WTC11 (cell line): ENCODE results near the gene TSLP. TPM values are rescaled to one million over a fixed set of nuclear protein-coding genes. Genes with fewer than 3 reads are reported as not detected.

Experiments used
- ATAC-seq: fragments of 200-7000 bp; cut with Tn5 transposase; 2 replicates; pipeline ENCODE4 v1.10.0; 2021; ENCODE audit warnings: mild to moderate bottlenecking, moderate library complexity
- CTCF ChIA-PET: fragments of 300-600 bp; sonication (Branson Sonifier 250); formaldehyde crosslinking; loops from one replicate; lab custom pipeline; 2021; ENCODE audit warnings: antibody characterized with exemption; lab: Charles Lee
- POLR2A ChIA-PET: fragments of 350-600 bp; sonication (Branson Sonifier 250); formaldehyde crosslinking; loops from one replicate; lab custom pipeline; 2021; ENCODE audit warnings: antibody characterized with exemption; lab: Charles Lee
- DNase-seq: peaks from one replicate; pipeline ENCODE4 v3.0.0; 2021; ENCODE audit warnings: low spot score
- H3K27ac Mint-ChIP-seq: 2 replicates; pipeline ENCODE4 v1.8.0; 2021; ENCODE audit warnings: mixed read lengths
- H3K27me3 Mint-ChIP-seq: 2 replicates; pipeline ENCODE4 v1.8.0; 2021; ENCODE audit warnings: low read depth, mild to moderate bottlenecking, moderate library complexity, mixed read lengths
- H3K36me3 Mint-ChIP-seq: 2 replicates; pipeline ENCODE4 v1.8.0; 2021; ENCODE audit warnings: mixed read lengths
- H3K4me1 Mint-ChIP-seq: 2 replicates; pipeline ENCODE4 v1.8.0; 2022; ENCODE audit warnings: mixed read lengths
- H3K4me3 Mint-ChIP-seq: 2 replicates; pipeline ENCODE4 v1.8.0; 2021; ENCODE audit warnings: mild to moderate bottlenecking, moderate library complexity, mixed read lengths
- H3K9me3 Mint-ChIP-seq: 2 replicates; pipeline ENCODE4 v1.8.0; 2021; ENCODE audit warnings: mixed read lengths
- ATF1 ChIP-seq: sonication (generic); formaldehyde crosslinking; IDR thresholded peaks from 2 replicates; pipeline ENCODE4 v1.8.1; 2023; ENCODE audit warnings: mild to moderate bottlenecking, moderate library complexity, missing genetic modification reagents
- CBFB ChIP-seq: sonication (generic); formaldehyde crosslinking; IDR thresholded peaks from 2 replicates; pipeline ENCODE4 v1.8.1; 2022; ENCODE audit warnings: mild to moderate bottlenecking, low read depth, missing genetic modification reagents
- CREM ChIP-seq: sonication (generic); formaldehyde crosslinking; IDR thresholded peaks from 2 replicates; pipeline ENCODE4 v1.8.1; 2022; ENCODE audit warnings: mild to moderate bottlenecking, missing genetic modification reagents, moderate library complexity
- FOXJ3 ChIP-seq: sonication (generic); formaldehyde crosslinking; IDR thresholded peaks from 2 replicates; pipeline ENCODE4 v1.9.0; 2021; ENCODE audit warnings: missing genetic modification reagents, mild to moderate bottlenecking, borderline replicate concordance
- FOXP1 ChIP-seq: sonication (generic); formaldehyde crosslinking; IDR thresholded peaks from 2 replicates; pipeline ENCODE4 v1.8.0; 2022; ENCODE audit warnings: missing genetic modification reagents, mild to moderate bottlenecking, moderate library complexity, borderline replicate concordance
- GTF2I ChIP-seq: fragments of 250-450 bp; sonication (Bioruptor Pico); conservative IDR thresholded peaks from 2 replicates; pipeline ENCODE4 v1.4.0; 2021; ENCODE audit warnings: mild to moderate bottlenecking
- HMGA2 ChIP-seq: fragments of 250-450 bp; sonication (Bioruptor Pico); IDR thresholded peaks from 2 replicates; pipeline ENCODE4 v1.4.0; 2021; ENCODE audit warnings: mild to moderate bottlenecking, moderate library complexity
- MXD4 ChIP-seq: fragments of 250-450 bp; sonication (Bioruptor Pico); IDR thresholded peaks from 2 replicates; pipeline ENCODE4 v1.8.0; 2021; ENCODE audit warnings: mild to moderate bottlenecking, moderate library complexity, borderline replicate concordance
- NR1H2 ChIP-seq: sonication (generic); formaldehyde crosslinking; IDR thresholded peaks from 2 replicates; pipeline ENCODE4 v1.9.0; 2021; ENCODE audit warnings: mild to moderate bottlenecking, moderate library complexity, missing genetic modification reagents
- OVOL2 ChIP-seq: fragments of 250-450 bp; sonication (Bioruptor Pico); IDR thresholded peaks from 2 replicates; pipeline ENCODE4 v1.9.0; 2021; ENCODE audit warnings: mild to moderate bottlenecking, borderline replicate concordance
- RORB ChIP-seq: fragments of 250-450 bp; sonication (Bioruptor Pico); IDR thresholded peaks from 2 replicates; pipeline ENCODE4 v1.9.0; 2021; ENCODE audit warnings: mild to moderate bottlenecking
- TCF7 ChIP-seq: sonication (generic); formaldehyde crosslinking; IDR thresholded peaks from 2 replicates; pipeline ENCODE4 v1.8.0; 2022; ENCODE audit warnings: mild to moderate bottlenecking, low read depth, missing genetic modification reagents, moderate library complexity
- TEAD1 ChIP-seq: sonication (generic); formaldehyde crosslinking; IDR thresholded peaks from 2 replicates; pipeline ENCODE4 v1.8.0; 2022; ENCODE audit warnings: mild to moderate bottlenecking, missing genetic modification reagents
- TP53 ChIP-seq: sonication (generic); formaldehyde crosslinking; IDR thresholded peaks from 2 replicates; pipeline ENCODE4 v1.8.1; 2023; ENCODE audit warnings: mild to moderate bottlenecking, missing genetic modification reagents
- ZNF121 ChIP-seq: sonication (generic); formaldehyde crosslinking; IDR thresholded peaks from 2 replicates; pipeline ENCODE4 v1.8.0; 2023; ENCODE audit warnings: missing genetic modification reagents
- total RNA-seq: library from RNA; stranded (reverse); gene quantifications from 3 replicates; pipeline ENCODE4 v1.2.3, GENCODE V29; 2021
- TF ChIP-seq, protein P1 (sequence below): fragments of 250-450 bp; sonication (Bioruptor Pico); IDR thresholded peaks from 2 replicates; pipeline ENCODE4 v1.9.0; 2021; ENCODE audit warnings: mild to moderate bottlenecking
- TF ChIP-seq, protein P2 (sequence below): sonication (generic); formaldehyde crosslinking; IDR thresholded peaks from 2 replicates; pipeline ENCODE4 v1.8.1; 2023; ENCODE audit warnings: mild to moderate bottlenecking, missing genetic modification reagents, moderate library complexity
- TF ChIP-seq, protein P3 (sequence below): fragments of 200-600 bp; IDR thresholded peaks from 2 replicates; pipeline ENCODE4 v1.8.0; 2022; ENCODE audit warnings: antibody characterized with exemption
- TF ChIP-seq, protein P4 (sequence below): sonication (generic); formaldehyde crosslinking; IDR thresholded peaks from 2 replicates; pipeline ENCODE4 v1.8.1; 2022; ENCODE audit warnings: mild to moderate bottlenecking, moderate library complexity, missing genetic modification reagents
- TF ChIP-seq, protein P5 (sequence below): sonication (generic); formaldehyde crosslinking; IDR thresholded peaks from 2 replicates; pipeline ENCODE4 v1.8.0; 2023; ENCODE audit warnings: missing genetic modification reagents
- TF ChIP-seq, protein P6 (sequence below): fragments of 250-450 bp; sonication (Bioruptor Pico); conservative IDR thresholded peaks from 2 replicates; pipeline ENCODE4 v1.9.0; 2021; ENCODE audit warnings: mild to moderate bottlenecking
- TF ChIP-seq, protein P7 (sequence below): fragments of 250-450 bp; sonication (Bioruptor Pico); IDR thresholded peaks from 2 replicates; pipeline ENCODE4 v1.9.0; 2021; ENCODE audit warnings: moderate library complexity, mild to moderate bottlenecking, inconsistent platforms, borderline replicate concordance
- TF ChIP-seq, protein P8 (sequence below): fragments of 250-450 bp; sonication (Bioruptor Pico); IDR thresholded peaks from 2 replicates; pipeline ENCODE4 v2.1.2; 2022; ENCODE audit warnings: mild to moderate bottlenecking, moderate library complexity
- TF ChIP-seq, protein P9 (sequence below): sonication (generic); formaldehyde crosslinking; IDR thresholded peaks from 2 replicates; pipeline ENCODE4 v1.8.1; 2023; ENCODE audit warnings: mild to moderate bottlenecking, missing genetic modification reagents

The TSLP gene
- total RNA-seq, 1 experiment from 2014 or later: 0.87 TPM

DNA sequence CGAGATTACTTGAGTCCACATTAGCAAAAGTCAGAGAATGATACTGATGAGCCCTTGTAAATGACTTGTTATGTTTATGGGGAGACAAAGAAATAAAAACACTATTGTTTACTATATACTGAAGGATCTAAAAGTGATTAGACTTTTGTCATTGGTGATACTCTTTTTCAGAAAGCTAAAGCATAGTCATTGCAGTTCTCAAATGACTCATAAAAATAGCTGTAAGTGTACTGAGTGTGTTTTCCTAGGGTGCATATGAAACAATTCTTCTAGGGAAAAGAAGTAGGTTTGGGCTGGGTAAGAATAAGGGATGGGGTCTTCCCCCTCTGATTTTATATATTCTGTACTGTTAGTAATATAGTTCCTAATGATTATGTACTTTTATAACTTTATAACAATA lies 53.3 kb downstream of the TSLP start:
- H3K27me3 Mint-ChIP-seq: no peaks in the 10 kb centered on the region
- peaks cover 52% of the 10 kb centered on the region for H3K36me3 Mint-ChIP-seq
- TF ChIP-seq RORB (CRISPR knock-in tag) (no peak), TCF7 (CRISPR knock-in tag) (no peak), CBFB (CRISPR knock-in tag) (no peak), FOXJ3 (CRISPR knock-in tag) (no peak), NR1H2 (CRISPR knock-in tag) (no peak), OVOL2 (CRISPR knock-in tag) (no peak), ZNF121 (no peak), TP53 (CRISPR knock-in tag) (no peak), HMGA2 (no peak), FOXP1 (CRISPR knock-in tag) (no peak), ATF1 (CRISPR knock-in tag) (no peak), CREM (no peak)
- TF ChIP-seq, protein P1, sequence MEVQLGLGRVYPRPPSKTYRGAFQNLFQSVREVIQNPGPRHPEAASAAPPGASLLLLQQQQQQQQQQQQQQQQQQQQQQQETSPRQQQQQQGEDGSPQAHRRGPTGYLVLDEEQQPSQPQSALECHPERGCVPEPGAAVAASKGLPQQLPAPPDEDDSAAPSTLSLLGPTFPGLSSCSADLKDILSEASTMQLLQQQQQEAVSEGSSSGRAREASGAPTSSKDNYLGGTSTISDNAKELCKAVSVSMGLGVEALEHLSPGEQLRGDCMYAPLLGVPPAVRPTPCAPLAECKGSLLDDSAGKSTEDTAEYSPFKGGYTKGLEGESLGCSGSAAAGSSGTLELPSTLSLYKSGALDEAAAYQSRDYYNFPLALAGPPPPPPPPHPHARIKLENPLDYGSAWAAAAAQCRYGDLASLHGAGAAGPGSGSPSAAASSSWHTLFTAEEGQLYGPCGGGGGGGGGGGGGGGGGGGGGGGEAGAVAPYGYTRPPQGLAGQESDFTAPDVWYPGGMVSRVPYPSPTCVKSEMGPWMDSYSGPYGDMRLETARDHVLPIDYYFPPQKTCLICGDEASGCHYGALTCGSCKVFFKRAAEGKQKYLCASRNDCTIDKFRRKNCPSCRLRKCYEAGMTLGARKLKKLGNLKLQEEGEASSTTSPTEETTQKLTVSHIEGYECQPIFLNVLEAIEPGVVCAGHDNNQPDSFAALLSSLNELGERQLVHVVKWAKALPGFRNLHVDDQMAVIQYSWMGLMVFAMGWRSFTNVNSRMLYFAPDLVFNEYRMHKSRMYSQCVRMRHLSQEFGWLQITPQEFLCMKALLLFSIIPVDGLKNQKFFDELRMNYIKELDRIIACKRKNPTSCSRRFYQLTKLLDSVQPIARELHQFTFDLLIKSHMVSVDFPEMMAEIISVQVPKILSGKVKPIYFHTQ: no peak
- TF ChIP-seq, protein P2, sequence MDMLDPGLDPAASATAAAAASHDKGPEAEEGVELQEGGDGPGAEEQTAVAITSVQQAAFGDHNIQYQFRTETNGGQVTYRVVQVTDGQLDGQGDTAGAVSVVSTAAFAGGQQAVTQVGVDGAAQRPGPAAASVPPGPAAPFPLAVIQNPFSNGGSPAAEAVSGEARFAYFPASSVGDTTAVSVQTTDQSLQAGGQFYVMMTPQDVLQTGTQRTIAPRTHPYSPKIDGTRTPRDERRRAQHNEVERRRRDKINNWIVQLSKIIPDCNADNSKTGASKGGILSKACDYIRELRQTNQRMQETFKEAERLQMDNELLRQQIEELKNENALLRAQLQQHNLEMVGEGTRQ (CRISPR knock-in tag): no peak
- TF ChIP-seq, protein P3, sequence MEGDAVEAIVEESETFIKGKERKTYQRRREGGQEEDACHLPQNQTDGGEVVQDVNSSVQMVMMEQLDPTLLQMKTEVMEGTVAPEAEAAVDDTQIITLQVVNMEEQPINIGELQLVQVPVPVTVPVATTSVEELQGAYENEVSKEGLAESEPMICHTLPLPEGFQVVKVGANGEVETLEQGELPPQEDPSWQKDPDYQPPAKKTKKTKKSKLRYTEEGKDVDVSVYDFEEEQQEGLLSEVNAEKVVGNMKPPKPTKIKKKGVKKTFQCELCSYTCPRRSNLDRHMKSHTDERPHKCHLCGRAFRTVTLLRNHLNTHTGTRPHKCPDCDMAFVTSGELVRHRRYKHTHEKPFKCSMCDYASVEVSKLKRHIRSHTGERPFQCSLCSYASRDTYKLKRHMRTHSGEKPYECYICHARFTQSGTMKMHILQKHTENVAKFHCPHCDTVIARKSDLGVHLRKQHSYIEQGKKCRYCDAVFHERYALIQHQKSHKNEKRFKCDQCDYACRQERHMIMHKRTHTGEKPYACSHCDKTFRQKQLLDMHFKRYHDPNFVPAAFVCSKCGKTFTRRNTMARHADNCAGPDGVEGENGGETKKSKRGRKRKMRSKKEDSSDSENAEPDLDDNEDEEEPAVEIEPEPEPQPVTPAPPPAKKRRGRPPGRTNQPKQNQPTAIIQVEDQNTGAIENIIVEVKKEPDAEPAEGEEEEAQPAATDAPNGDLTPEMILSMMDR: no peak
- TF ChIP-seq, protein P4, sequence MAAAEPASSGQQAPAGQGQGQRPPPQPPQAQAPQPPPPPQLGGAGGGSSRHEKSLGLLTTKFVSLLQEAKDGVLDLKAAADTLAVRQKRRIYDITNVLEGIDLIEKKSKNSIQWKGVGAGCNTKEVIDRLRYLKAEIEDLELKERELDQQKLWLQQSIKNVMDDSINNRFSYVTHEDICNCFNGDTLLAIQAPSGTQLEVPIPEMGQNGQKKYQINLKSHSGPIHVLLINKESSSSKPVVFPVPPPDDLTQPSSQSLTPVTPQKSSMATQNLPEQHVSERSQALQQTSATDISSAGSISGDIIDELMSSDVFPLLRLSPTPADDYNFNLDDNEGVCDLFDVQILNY: no peak
- TF ChIP-seq, protein P5, sequence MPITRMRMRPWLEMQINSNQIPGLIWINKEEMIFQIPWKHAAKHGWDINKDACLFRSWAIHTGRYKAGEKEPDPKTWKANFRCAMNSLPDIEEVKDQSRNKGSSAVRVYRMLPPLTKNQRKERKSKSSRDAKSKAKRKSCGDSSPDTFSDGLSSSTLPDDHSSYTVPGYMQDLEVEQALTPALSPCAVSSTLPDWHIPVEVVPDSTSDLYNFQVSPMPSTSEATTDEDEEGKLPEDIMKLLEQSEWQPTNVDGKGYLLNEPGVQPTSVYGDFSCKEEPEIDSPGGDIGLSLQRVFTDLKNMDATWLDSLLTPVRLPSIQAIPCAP: no peak
- TF ChIP-seq, protein P6, sequence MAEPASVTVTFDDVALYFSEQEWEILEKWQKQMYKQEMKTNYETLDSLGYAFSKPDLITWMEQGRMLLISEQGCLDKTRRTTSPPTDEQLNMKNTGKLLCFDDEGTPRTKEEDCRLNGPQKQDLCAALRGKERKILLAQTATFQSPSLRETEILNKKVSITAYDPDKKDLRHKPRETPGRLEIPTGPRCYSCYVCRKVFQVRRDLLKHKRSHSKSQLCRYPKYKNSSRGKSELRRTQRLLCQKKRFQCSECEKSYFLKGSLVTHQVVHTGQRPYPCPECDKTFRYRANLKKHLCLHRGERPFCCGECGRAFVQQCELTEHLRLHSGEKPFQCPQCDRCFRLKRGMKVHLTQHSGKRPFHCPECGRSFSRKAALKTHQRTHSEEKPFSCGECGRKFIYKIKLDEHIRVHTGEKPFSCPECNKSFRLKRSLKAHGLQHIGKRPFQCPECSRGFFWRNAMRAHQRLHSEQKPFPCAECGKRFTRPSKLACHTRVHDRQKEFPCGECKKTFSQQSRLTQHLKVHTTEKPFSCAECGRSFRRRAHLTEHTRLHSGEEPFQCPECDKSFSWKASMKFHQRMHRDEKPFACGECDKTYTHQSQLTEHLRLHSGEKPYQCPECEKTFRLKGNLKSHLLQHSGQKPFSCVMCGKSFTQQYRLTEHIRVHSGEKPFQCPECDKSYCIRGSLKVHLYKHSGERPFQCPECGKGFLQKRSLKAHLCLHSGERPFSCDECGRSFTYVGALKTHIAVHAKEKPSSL: no peak
- H3K27ac Mint-ChIP-seq: no peak overlapping the region
- H3K9me3 Mint-ChIP-seq: no peaks in the 10 kb centered on the region
- DNase-seq (no peak), ATAC-seq (no peak)
- ChIA-PET CTCF (no interaction called here), POLR2A (no interaction called here)
- H3K4me3 Mint-ChIP-seq: no peak overlapping the region
- H3K4me1 Mint-ChIP-seq: peaks cover 36% of the 10 kb centered on the region

DNA sequence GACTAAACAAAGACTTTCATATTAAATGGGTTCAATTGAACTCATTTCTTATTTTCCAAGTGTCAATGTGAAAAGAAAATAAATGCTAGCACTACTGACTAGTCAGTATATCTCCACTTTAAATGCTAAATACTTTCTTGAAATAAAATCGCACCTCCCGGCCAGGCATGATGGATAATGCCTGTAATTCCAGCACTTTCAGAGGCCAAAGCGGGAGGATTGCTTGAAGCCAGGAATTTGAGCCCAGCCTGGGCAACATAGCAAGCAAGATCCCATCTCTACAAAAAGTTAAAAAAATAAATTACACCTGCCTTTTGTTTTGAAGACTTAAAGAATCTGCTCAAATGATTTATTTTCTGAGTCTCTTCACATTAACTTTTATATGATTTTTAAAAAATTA lies 55.4 kb downstream of the TSLP start:
- Mint-ChIP-seq H3K27me3 (no peaks in the 10 kb centered on the region), H3K27ac (peak overlapping the region; percentile 67; the same call in 1 of the 2 replicates), H3K4me3 (no peak overlapping the region), H3K4me1 (peaks cover 55% of the 10 kb centered on the region), H3K9me3 (no peaks in the 10 kb centered on the region), H3K36me3 (peaks cover 36% of the 10 kb centered on the region)
- CTCF ChIA-PET: no interaction called here
- ATAC-seq (no peak), DNase-seq (no peak)
- POLR2A ChIA-PET: no interaction called here
- TF ChIP-seq, protein P7, sequence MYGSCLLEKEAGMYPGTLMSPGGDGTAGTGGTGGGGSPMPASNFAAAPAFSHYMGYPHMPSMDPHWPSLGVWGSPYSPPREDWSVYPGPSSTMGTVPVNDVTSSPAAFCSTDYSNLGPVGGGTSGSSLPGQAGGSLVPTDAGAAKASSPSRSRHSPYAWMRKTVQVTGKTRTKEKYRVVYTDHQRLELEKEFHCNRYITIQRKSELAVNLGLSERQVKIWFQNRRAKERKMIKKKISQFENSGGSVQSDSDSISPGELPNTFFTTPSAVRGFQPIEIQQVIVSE: no peak
- TF ChIP-seq MXD4 (CRISPR knock-in tag) (no peak), GTF2I (CRISPR knock-in tag) (no peak), TEAD1 (CRISPR knock-in tag) (no peak)
- TF ChIP-seq, protein P8, sequence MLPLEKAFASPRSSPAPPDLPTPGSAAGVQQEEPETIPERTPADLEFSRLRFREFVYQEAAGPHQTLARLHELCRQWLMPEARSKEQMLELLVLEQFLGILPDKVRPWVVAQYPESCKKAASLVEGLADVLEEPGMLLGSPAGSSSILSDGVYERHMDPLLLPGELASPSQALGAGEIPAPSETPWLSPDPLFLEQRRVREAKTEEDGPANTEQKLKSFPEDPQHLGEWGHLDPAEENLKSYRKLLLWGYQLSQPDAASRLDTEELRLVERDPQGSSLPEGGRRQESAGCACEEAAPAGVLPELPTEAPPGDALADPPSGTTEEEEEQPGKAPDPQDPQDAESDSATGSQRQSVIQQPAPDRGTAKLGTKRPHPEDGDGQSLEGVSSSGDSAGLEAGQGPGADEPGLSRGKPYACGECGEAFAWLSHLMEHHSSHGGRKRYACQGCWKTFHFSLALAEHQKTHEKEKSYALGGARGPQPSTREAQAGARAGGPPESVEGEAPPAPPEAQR (CRISPR knock-in tag): no peak
- TF ChIP-seq, protein P9, sequence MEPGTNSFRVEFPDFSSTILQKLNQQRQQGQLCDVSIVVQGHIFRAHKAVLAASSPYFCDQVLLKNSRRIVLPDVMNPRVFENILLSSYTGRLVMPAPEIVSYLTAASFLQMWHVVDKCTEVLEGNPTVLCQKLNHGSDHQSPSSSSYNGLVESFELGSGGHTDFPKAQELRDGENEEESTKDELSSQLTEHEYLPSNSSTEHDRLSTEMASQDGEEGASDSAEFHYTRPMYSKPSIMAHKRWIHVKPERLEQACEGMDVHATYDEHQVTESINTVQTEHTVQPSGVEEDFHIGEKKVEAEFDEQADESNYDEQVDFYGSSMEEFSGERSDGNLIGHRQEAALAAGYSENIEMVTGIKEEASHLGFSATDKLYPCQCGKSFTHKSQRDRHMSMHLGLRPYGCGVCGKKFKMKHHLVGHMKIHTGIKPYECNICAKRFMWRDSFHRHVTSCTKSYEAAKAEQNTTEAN (CRISPR knock-in tag): no peak
